Kidney epithelial cell (primary cell): ENCODE data around the gene SPRED3. TPM values are rescaled to one million over a fixed set of nuclear protein-coding genes. Genes with fewer than 3 reads are reported as not detected.

ENCODE experiments used
- DNase-seq: peaks from one replicate; pipeline ENCODE4 v3.0.0-alpha.2; 2010; ENCODE audit warnings: low read depth
- H3K27me3 ChIP-seq: 2 replicates; pipeline ENCODE4 v1.6.0; 2011; ENCODE audit warnings: low read length; ENCODE audit not compliant: control insufficient read depth, insufficient read depth
- H3K36me3 ChIP-seq: 2 replicates; pipeline ENCODE4 v1.5.1; 2011; ENCODE audit warnings: low read length; ENCODE audit not compliant: control insufficient read depth, insufficient read depth
- H3K4me3 ChIP-seq: 2 replicates; pipeline ENCODE4 v1.5.1; 2011; ENCODE audit warnings: low read depth, mild to moderate bottlenecking, control low read depth, low read length
- total RNA-seq: library from RNA; depleted of rRNA; stranded (reverse); fragments of >200 nt; gene quantifications from 2 replicates; pipeline ENCODE4 v1.2.3, GENCODE V29; 2015
- TF ChIP-seq, protein P1 (sequence below): IDR thresholded peaks from 2 replicates; pipeline ENCODE4 v1.5.1; 2011; ENCODE audit warnings: mild to moderate bottlenecking, moderate library complexity, low read length, control low read depth, inconsistent platforms; ENCODE audit not compliant: insufficient read depth, poor library complexity, severe bottlenecking

SPRED3 gene
- total RNA-seq, 1 donor from 2014 or later, result 4.3 TPM

GRCh38 chr19:38392707-38393308 lies 4.3 kb downstream of the SPRED3 start:
- TF ChIP-seq, protein P1, sequence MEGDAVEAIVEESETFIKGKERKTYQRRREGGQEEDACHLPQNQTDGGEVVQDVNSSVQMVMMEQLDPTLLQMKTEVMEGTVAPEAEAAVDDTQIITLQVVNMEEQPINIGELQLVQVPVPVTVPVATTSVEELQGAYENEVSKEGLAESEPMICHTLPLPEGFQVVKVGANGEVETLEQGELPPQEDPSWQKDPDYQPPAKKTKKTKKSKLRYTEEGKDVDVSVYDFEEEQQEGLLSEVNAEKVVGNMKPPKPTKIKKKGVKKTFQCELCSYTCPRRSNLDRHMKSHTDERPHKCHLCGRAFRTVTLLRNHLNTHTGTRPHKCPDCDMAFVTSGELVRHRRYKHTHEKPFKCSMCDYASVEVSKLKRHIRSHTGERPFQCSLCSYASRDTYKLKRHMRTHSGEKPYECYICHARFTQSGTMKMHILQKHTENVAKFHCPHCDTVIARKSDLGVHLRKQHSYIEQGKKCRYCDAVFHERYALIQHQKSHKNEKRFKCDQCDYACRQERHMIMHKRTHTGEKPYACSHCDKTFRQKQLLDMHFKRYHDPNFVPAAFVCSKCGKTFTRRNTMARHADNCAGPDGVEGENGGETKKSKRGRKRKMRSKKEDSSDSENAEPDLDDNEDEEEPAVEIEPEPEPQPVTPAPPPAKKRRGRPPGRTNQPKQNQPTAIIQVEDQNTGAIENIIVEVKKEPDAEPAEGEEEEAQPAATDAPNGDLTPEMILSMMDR, result no peak
- H3K36me3 ChIP-seq, result peaks cover 2% of the 10 kb centered on the region
- H3K4me3 ChIP-seq, result no peak overlapping the region
- no peak for DNase-seq
- peaks cover 12% of the 10 kb centered on the region for H3K27me3 ChIP-seq

- Histone ChIP-seq H3K36me3 (peaks cover 2% of the 10 kb centered on the region), H3K4me3 (no peak overlapping the region), H3K27me3 (peaks cover 14% of the 10 kb centered on the region)
- no peak for DNase-seq
- TF ChIP-seq, protein P1, result no peak
Measured at GRCh38 chr19:38394488-38394887, 6.0 kb downstream of the SPRED3 start.

- DNase-seq, result no peak
- TF ChIP-seq, protein P1, result no peak
- Histone ChIP-seq H3K4me3 (no peak overlapping the region), H3K36me3 (peaks cover 2% of the 10 kb centered on the region), H3K27me3 (peaks cover 14% of the 10 kb centered on the region)
Measured at GRCh38 chr19:38395381-38396114, 7.1 kb downstream of the SPRED3 start.

DNA sequence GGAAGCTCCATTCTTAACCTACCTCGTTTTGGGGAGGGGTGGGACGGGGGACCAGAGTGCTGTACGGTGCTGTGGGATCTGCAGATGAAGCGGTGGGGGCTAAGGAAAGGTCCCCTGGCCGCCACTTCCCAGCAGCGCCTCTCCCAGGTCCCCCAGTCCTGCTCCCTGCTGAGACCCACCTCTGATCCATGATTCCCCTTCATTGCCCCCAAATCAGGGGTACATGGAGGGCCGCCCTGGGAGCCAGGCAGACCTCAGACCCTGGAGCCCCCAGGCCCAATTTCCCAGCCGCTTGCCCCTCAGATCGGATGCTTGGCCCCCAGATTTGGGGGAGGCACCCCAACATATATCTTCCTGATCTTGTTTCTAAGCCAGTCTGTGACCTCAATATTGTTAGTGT lies 10.6 kb downstream of the SPRED3 start:
- TF ChIP-seq, protein P1, result no peak
- Histone ChIP-seq H3K27me3 (peaks cover 14% of the 10 kb centered on the region), H3K36me3 (peaks cover 1% of the 10 kb centered on the region), H3K4me3 (no peak overlapping the region)
- no peak for DNase-seq

DNA sequence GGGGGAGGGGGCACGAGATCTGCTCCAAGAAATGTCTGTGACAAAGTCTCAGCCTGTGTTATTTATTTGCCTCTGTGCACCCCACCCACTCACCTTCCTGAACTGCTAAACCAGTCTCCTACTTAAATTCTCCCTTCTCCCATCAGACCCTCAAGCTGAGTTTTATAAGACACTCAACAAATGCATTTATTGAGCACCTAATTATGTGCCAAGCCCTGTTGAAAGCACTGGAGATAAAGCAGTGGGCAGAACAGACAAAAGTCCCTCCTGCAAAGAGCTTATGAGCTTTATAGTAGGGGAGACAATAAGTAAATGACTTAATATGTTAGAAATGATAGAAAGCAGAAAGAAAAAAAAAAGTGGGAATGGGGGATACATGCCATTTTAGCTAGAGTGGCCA lies 11.0 kb downstream of the SPRED3 start:
- no peak for DNase-seq
- H3K36me3 ChIP-seq, result peaks cover 1% of the 10 kb centered on the region
- TF ChIP-seq, protein P1, result no peak
- H3K27me3 ChIP-seq, result peaks cover 11% of the 10 kb centered on the region
- no peak overlapping the region for H3K4me3 ChIP-seq

- H3K4me3 ChIP-seq, result no peak overlapping the region
- peaks cover 1% of the 10 kb centered on the region for H3K36me3 ChIP-seq
- peaks cover 4% of the 10 kb centered on the region for H3K27me3 ChIP-seq
- no peak for DNase-seq
- TF ChIP-seq, protein P1, result no peak
Measured at GRCh38 chr19:38400361-38400760, 11.9 kb downstream of the SPRED3 start.
